Thyroid gland (tissue), 4 donors: ENCODE data around the gene TMEM127. TPM values are rescaled to one million over a fixed set of nuclear protein-coding genes. Genes with fewer than 3 reads are reported as not detected.
"Not testable (repeated sequence)": the region's sequence is repeated elsewhere in the genome, so short reads cannot be mapped to it uniquely, and the experiment has no call there.

Source experiments
- DNase-seq, 2 donors: peaks; one replicate each; pipeline ENCODE4 v3.0.0-alpha.2; 2019
- H3K27ac ChIP-seq, 3 donors: fragments of 200-600 bp; sonication (generic); 1 replicate in 2 of 3; 2 replicates in 1 of 3; pipeline ENCODE4 v1.5.1; 2016 to 2019; ENCODE audit warnings: mild to moderate bottlenecking in 1 of 3, moderate library complexity in 1 of 3
- H3K27me3 ChIP-seq: fragments of 200-600 bp; sonication (generic); one replicate; pipeline ENCODE4 v1.5.1; 2019
- H3K36me3 ChIP-seq, 2 donors: fragments of 200-600 bp; sonication (generic); one replicate each; pipeline ENCODE4 v1.5.1; 2016 to 2019
- H3K4me1 ChIP-seq, 2 donors: fragments of 200-600 bp; sonication (generic); one replicate each; pipeline ENCODE4 v1.5.1; 2017 to 2019
- H3K4me3 ChIP-seq, 3 donors: fragments of 200-600 bp; sonication (generic); replicated peaks in 1 of 3; 1 replicate in 2 of 3; 2 replicates in 1 of 3; pipeline ENCODE4 v1.5.1; 2016; ENCODE audit warnings: mild to moderate bottlenecking in 1 of 3
- H3K9me3 ChIP-seq: fragments of 200-600 bp; sonication (generic); one replicate; pipeline ENCODE4 v1.5.1; 2017
- CTCF ChIP-seq, 6 experiments: fragments of 200-600 bp in 3 of 6; fragments of 450-650 bp in 3 of 6; sonication (generic) in 3 of 6; IDR thresholded peaks; one replicate each; pipeline ENCODE4 v1.5.1; 2016 to 2019; ENCODE audit warnings: antibody characterized with exemption in 6 of 6, mild to moderate bottlenecking in 2 of 6, inconsistent platforms in 1 of 6, moderate library complexity in 1 of 6
- POLR2A ChIP-seq, 2 donors: fragments of 450-650 bp; IDR thresholded peaks; one replicate each; pipeline ENCODE4 v1.6.1; 2017; ENCODE audit warnings: antibody characterized with exemption in 2 of 2, mild to moderate bottlenecking in 2 of 2, moderate library complexity in 1 of 2
- WGBS, 2 donors: methylation state at CpG; one replicate each; pipeline ENCODE4 v1.1.5; 2017; 5-methylcytosine and 5-hydroxymethylcytosine counted together
- intact Hi-C: fragments of 100-400 bp; cut with DNase I; formaldehyde crosslinking; loops from one replicate; pipeline ENCODE4 v1.15.1; 2023
- total RNA-seq, 4 donors: library from RNA; depleted of rRNA; stranded (reverse); fragments of >200 nt; gene quantifications; one replicate each; pipeline ENCODE4 v1.2.3, GENCODE V29; 2016

Gene TMEM127
- total RNA-seq, 4 donors from 2014 or later, result 45.7 to 53.6 (median 48.7) TPM

GRCh38 chr2:96258166-96259022 lies 7.4 kb downstream of the TMEM127 start:
- H3K27me3 ChIP-seq, result no peaks in the 10 kb centered on the region
- no peak overlapping the region for H3K4me3 ChIP-seq
- WGBS, 2 donors, result 81 to 92% methylated on average over 4 to 7 of the region's 7 CpGs
- intact Hi-C loops, result no loop called here
- H3K9me3 ChIP-seq, result no peaks in the 10 kb centered on the region
- H3K4me1 ChIP-seq, result peaks cover 25 to 50% of the 10 kb centered on the region in 2 donors
- no peak for DNase-seq
- no peak for TF ChIP-seq CTCF (IDR thresholded peaks at IDR 0.05)
- no peak for TF ChIP-seq POLR2A (IDR thresholded peaks at IDR 0.05)
- H3K27ac ChIP-seq, result peak overlapping the region in 2 of 3 donors; percentile 80 to 93
- peaks cover 19 to 29% of the 10 kb centered on the region in 2 donors for H3K36me3 ChIP-seq

GRCh38 chr2:96257744-96258143 lies 8.1 kb downstream of the TMEM127 start:
- H3K9me3 ChIP-seq, DNase-seq, H3K27me3 ChIP-seq, H3K4me3 ChIP-seq, intact Hi-C loops: not testable (repeated sequence)
- H3K4me1 ChIP-seq, result peaks cover 25 to 50% of the 10 kb centered on the region in 2 donors
- peaks cover 26 to 35% of the 10 kb centered on the region in 2 donors for H3K36me3 ChIP-seq
- H3K27ac ChIP-seq, result peak overlapping the region in 2 of 3 donors; percentile 80 to 93
- WGBS, 2 donors, result 73 to 95% methylated on average over 3 of the region's 3 CpGs

GRCh38 chr2:96256611-96257113 lies 9.1 kb downstream of the TMEM127 start:
- peak overlapping the region in 2 of 3 donors; percentile 41 to 56 for H3K27ac ChIP-seq
- intact Hi-C loops, result no loop called here

GRCh38 chr2:96254571-96254970 lies 11.2 kb downstream of the TMEM127 start:
- peak; percentile 6 to 11 for DNase-seq
- peaks cover 30 to 47% of the 10 kb centered on the region in 2 donors for H3K36me3 ChIP-seq

More at GRCh38 chr2:96256611-96257113, 9.1 kb downstream of the TMEM127 start:
- no peaks in the 10 kb centered on the region for H3K9me3 ChIP-seq
- H3K4me1 ChIP-seq, result peaks cover 25 to 49% of the 10 kb centered on the region in 2 donors
- 77 to 82% methylated on average over 6 of the region's 6 CpGs for WGBS, 2 donors
- H3K4me3 ChIP-seq, result no peak overlapping the region
- TF ChIP-seq CTCF (IDR thresholded peaks at IDR 0.05), result no peak
- TF ChIP-seq POLR2A (IDR thresholded peaks at IDR 0.05), result no peak
- DNase-seq, result no peak
- H3K27me3 ChIP-seq, result no peaks in the 10 kb centered on the region
- H3K36me3 ChIP-seq, result peaks cover 30 to 46% of the 10 kb centered on the region in 2 donors

GRCh38 chr2:96253006-96253405 lies 12.8 kb downstream of the TMEM127 start:
- intact Hi-C loops, result no loop called here

More at GRCh38 chr2:96254571-96254970, 11.2 kb downstream of the TMEM127 start:
- 82 to 88% methylated on average over 11 of the region's 11 CpGs for WGBS, 2 donors
- Histone ChIP-seq H3K27ac (peak overlapping the region in 2 of 3 donors; percentile 10 to 37), H3K4me3 (no peak overlapping the region), H3K9me3 (no peaks in the 10 kb centered on the region), H3K4me1 (peaks cover 8 to 45% of the 10 kb centered on the region in 2 donors), H3K27me3 (no peaks in the 10 kb centered on the region)
- TF ChIP-seq CTCF (IDR thresholded peaks at IDR 0.05) (no peak), POLR2A (IDR thresholded peaks at IDR 0.05) (no peak)
- intact Hi-C loops, result no loop called here

More at GRCh38 chr2:96253006-96253405, 12.8 kb downstream of the TMEM127 start:
- 88 to 93% methylated on average over 7 of the region's 7 CpGs for WGBS, 2 donors
- Histone ChIP-seq H3K27me3 (no peaks in the 10 kb centered on the region), H3K4me1 (peaks cover 0 to 30% of the 10 kb centered on the region in 2 donors), H3K9me3 (no peaks in the 10 kb centered on the region), H3K27ac (peak overlapping the region in 1 of 3 donors; percentile 15), H3K36me3 (peaks cover 30 to 44% of the 10 kb centered on the region in 2 donors), H3K4me3 (no peak overlapping the region)
- TF ChIP-seq POLR2A (IDR thresholded peaks at IDR 0.05) (no peak), CTCF (IDR thresholded peaks at IDR 0.05) (no peak)
- DNase-seq, result no peak
